ENCODE results near the gene FLG2.
"Not testable (repeated sequence)": the region's sequence is repeated elsewhere in the genome, so short reads cannot be mapped to it uniquely, and the experiment has no call there.

Gene FLG2

GRCh38 chr1:152347116-152347728 is 12.6 kb downstream of the FLG2 start:
- no peak for FAIRE-seq
- TF ChIP-seq POLR2A (IDR thresholded peaks at IDR 0.05; ENCODE audit: low read depth, low read length) = no peak
- no peak for DNase-seq (ENCODE audit: insufficient read length, low spot score)

- TF ChIP-seq POLR2A (IDR thresholded peaks at IDR 0.05; ENCODE audit: low read depth, low read length) = no peak
- no peak for DNase-seq (ENCODE audit: insufficient read length, low spot score)
- FAIRE-seq = no peak
These were observed 15.4 kb downstream of the FLG2 start for GRCh38 chr1:152344438-152344837.

- no peak for TF ChIP-seq POLR2A (IDR thresholded peaks at IDR 0.05; ENCODE audit: low read depth, low read length)
- FAIRE-seq = no peak
- no peak for DNase-seq (ENCODE audit: insufficient read length, low spot score)
These were observed 16.8 kb downstream of the FLG2 start for GRCh38 chr1:152343006-152343405.

GRCh38 chr1:152335399-152335798 is 24.4 kb downstream of the FLG2 start:
- FAIRE-seq = no peak
- TF ChIP-seq POLR2A (IDR thresholded peaks at IDR 0.05; ENCODE audit: low read depth, low read length) = no peak
- DNase-seq (ENCODE audit: insufficient read length, low spot score) = no peak

- FAIRE-seq (no peak), DNase-seq (ENCODE audit: insufficient read length, low spot score) (no peak)
These were observed 30.9 kb downstream of the FLG2 start for GRCh38 chr1:152328801-152329391.

GRCh38 chr1:152325111-152325510 is 34.7 kb downstream of the FLG2 start, which contains the start of gene FLG:
FLG (minus strand) TSS chr1:152325239; CDS start chr1:152315456, 9,783 bp downstream.
- DNase-seq (ENCODE audit: insufficient read length, low spot score) (no peak), FAIRE-seq (no peak)
- TF ChIP-seq POLR2A (IDR thresholded peaks at IDR 0.05; ENCODE audit: low read depth, low read length) = no peak

More at GRCh38 chr1:152328801-152329391, 30.9 kb downstream of the FLG2 start:
- TF ChIP-seq POLR2A (IDR thresholded peaks at IDR 0.05; ENCODE audit: low read depth, low read length) = no peak

- no peak for TF ChIP-seq POLR2A (IDR thresholded peaks at IDR 0.05; ENCODE audit: low read depth, low read length)
- no peak for DNase-seq (ENCODE audit: insufficient read length, low spot score)
- no peak for FAIRE-seq
These were observed 45.8 kb downstream of the FLG2 start for GRCh38 chr1:152313970-152314369.

GRCh38 chr1:152313319-152313801 is 46.4 kb downstream of the FLG2 start:
- no peak for FAIRE-seq
- no peak for DNase-seq (ENCODE audit: insufficient read length, low spot score)
- no peak for TF ChIP-seq POLR2A (IDR thresholded peaks at IDR 0.05; ENCODE audit: low read depth, low read length)

- DNase-seq (ENCODE audit: insufficient read length, low spot score); FAIRE-seq: not testable (repeated sequence)
These were observed 47.6 kb downstream of the FLG2 start for GRCh38 chr1:152312169-152312568.

GRCh38 chr1:152309955-152310354 is 49.9 kb downstream of the FLG2 start:
- FAIRE-seq = no peak
- TF ChIP-seq POLR2A (IDR thresholded peaks at IDR 0.05; ENCODE audit: low read depth, low read length) = no peak
- no peak for DNase-seq (ENCODE audit: insufficient read length, low spot score)

- FAIRE-seq = not testable (repeated sequence)
These were observed 50.4 kb downstream of the FLG2 start for GRCh38 chr1:152309320-152309901.

GRCh38 chr1:152308758-152309157 is 51.0 kb downstream of the FLG2 start:
- not testable (repeated sequence) for FAIRE-seq; DNase-seq (ENCODE audit: insufficient read length, low spot score)

More at GRCh38 chr1:152309320-152309901, 50.4 kb downstream of the FLG2 start:
- DNase-seq (ENCODE audit: insufficient read length, low spot score) = not testable (repeated sequence)

GRCh38 chr1:152307970-152308369 is 51.8 kb downstream of the FLG2 start:
- not testable (repeated sequence) for DNase-seq (ENCODE audit: insufficient read length, low spot score); FAIRE-seq

- not testable (repeated sequence) for DNase-seq (ENCODE audit: insufficient read length, low spot score); FAIRE-seq
These were observed 53.7 kb downstream of the FLG2 start for GRCh38 chr1:152306123-152306522.

GRCh38 chr1:152304773-152305172 is 55.0 kb downstream of the FLG2 start:
- not testable (repeated sequence) for FAIRE-seq; DNase-seq (ENCODE audit: insufficient read length, low spot score)

GRCh38 chr1:152303139-152303872 is 56.5 kb downstream of the FLG2 start:
- FAIRE-seq; DNase-seq (ENCODE audit: insufficient read length, low spot score): not testable (repeated sequence)
